PC-3 (cell line): ENCODE results near the gene PTPRQ. TPM values are rescaled to one million over a fixed set of nuclear protein-coding genes. Genes with fewer than 3 reads are reported as not detected.

Experiments
- ATAC-seq: fragments of 200-7000 bp; cut with Tn5 transposase; 2 replicates; pipeline ENCODE4 v1.9.1; 2020; ENCODE audit warnings: mild to moderate bottlenecking, moderate library complexity
- BruUV-seq: library from RNA; stranded (reverse); fragments of 400-500 nt; replicated peaks from 2 replicates; lab custom pipeline; 2021; lab: Mats Ljungman, UMichigan
- CTCF ChIA-PET: fragments of 300-600 bp; sonication (Branson Sonifier 250); formaldehyde crosslinking; loops from one replicate; lab custom pipeline; 2022; ENCODE audit warnings: antibody characterized with exemption; lab: Charles Lee
- POLR2A ChIA-PET: fragments of 300-600 bp; sonication (Branson Sonifier 250); formaldehyde crosslinking; loops from one replicate; lab custom pipeline; 2022; ENCODE audit warnings: antibody characterized with exemption; ENCODE audit not compliant: unreplicated experiment; lab: Charles Lee
- DNase-seq: peaks from one replicate; pipeline ENCODE4 v3.0.0-alpha.2; 2015
- H2AFZ ChIP-seq: fragments of 300-600 bp; sonication (generic); 2 replicates; pipeline ENCODE4 v1.6.0; 2016; ENCODE audit warnings: antibody characterized with exemption, low read length
- H3F3A ChIP-seq: fragments of 300-600 bp; sonication (generic); one replicate; pipeline ENCODE4 v1.6.0; 2017; ENCODE audit warnings: antibody characterized with exemption, low read length, control low read depth, mild to moderate bottlenecking; ENCODE audit not compliant: unreplicated experiment
- H3K27ac ChIP-seq: fragments of 300-600 bp; sonication (generic); 2 replicates; pipeline ENCODE4 v1.5.1; 2016; ENCODE audit warnings: mild to moderate bottlenecking, low read length
- H3K27me3 ChIP-seq: fragments of 300-600 bp; sonication (generic); 2 replicates; pipeline ENCODE4 v1.6.1; 2016; ENCODE audit warnings: low read length, mixed read lengths
- H3K36me3 ChIP-seq: fragments of 300-600 bp; sonication (generic); 2 replicates; pipeline ENCODE4 v1.6.1; 2016; ENCODE audit warnings: low read depth, mixed run types, low read length, mixed read lengths
- H3K4me1 ChIP-seq: fragments of 300-600 bp; sonication (generic); 2 replicates; pipeline ENCODE4 v1.5.1; 2016; ENCODE audit warnings: low read length; ENCODE audit not compliant: insufficient read depth
- H3K4me2 ChIP-seq: fragments of 300-600 bp; sonication (generic); 2 replicates; pipeline ENCODE4 v1.6.0; 2016; ENCODE audit warnings: low read length
- H3K4me3 ChIP-seq: fragments of 300-600 bp; sonication (generic); 2 replicates; pipeline ENCODE4 v1.5.1; 2016; ENCODE audit warnings: mild to moderate bottlenecking, low read length, mixed read lengths
- H3K79me2 ChIP-seq: fragments of 300-600 bp; sonication (generic); 2 replicates; pipeline ENCODE4 v1.6.1; 2017; ENCODE audit warnings: low read length, mixed read lengths
- H3K9ac ChIP-seq: fragments of 300-600 bp; sonication (generic); 2 replicates; pipeline ENCODE4 v1.6.0; 2016; ENCODE audit warnings: mild to moderate bottlenecking, low read length
- H3K9me2 ChIP-seq: fragments of 300-600 bp; sonication (generic); replicated peaks from 2 replicates; pipeline ENCODE4 v1.6.1; 2016; ENCODE audit warnings: mixed run types, low read length, mixed read lengths
- H3K9me3 ChIP-seq: fragments of 300-600 bp; sonication (generic); 2 replicates; pipeline ENCODE4 v1.6.1; 2016; ENCODE audit warnings: low read length, mixed read lengths
- H4K20me1 ChIP-seq: fragments of 300-600 bp; sonication (generic); 2 replicates; pipeline ENCODE4 v1.6.1; 2016; ENCODE audit warnings: low read length, mixed read lengths
- EZH2 ChIP-seq: fragments of 300-600 bp; sonication (generic); IDR thresholded peaks from one replicate; pipeline ENCODE4 v1.6.1; 2017; ENCODE audit warnings: antibody characterized with exemption, mild to moderate bottlenecking, low read length; ENCODE audit not compliant: unreplicated experiment
- EZH2phosphoT487 ChIP-seq: fragments of 300-600 bp; sonication (generic); IDR thresholded peaks from 2 replicates; pipeline ENCODE4 v1.6.1; 2018; ENCODE audit warnings: mild to moderate bottlenecking, antibody characterized with exemption, low read length, borderline replicate concordance
- intact Hi-C: fragments of 100-400 bp; cut with micrococcal nuclease; formaldehyde crosslinking; loops from 2 replicates; pipeline ENCODE4 v1.9.0; 2023
- total RNA-seq: library from RNA; depleted of rRNA; stranded (reverse); fragments of >200 nt; gene quantifications from 2 replicates; pipeline ENCODE4 v1.2.3, GENCODE V29; 2014
- TF ChIP-seq, protein P1 (sequence below): fragments of 300-600 bp; sonication (generic); conservative IDR thresholded peaks from 2 replicates; pipeline ENCODE4 v1.5.1; 2017; ENCODE audit warnings: antibody characterized with exemption, low read depth, mild to moderate bottlenecking, low read length

The PTPRQ gene
- total RNA-seq, 1 experiment from 2014 or later, result 0.07 TPM

GRCh38 chr12:80469681-80470080 is 25.6 kb downstream of the PTPRQ start:
- no peaks in the 10 kb centered on the region for H3K9me2 ChIP-seq
- TF ChIP-seq EZH2phosphoT487 (no peak), EZH2 (no peak)
- TF ChIP-seq, protein P1, sequence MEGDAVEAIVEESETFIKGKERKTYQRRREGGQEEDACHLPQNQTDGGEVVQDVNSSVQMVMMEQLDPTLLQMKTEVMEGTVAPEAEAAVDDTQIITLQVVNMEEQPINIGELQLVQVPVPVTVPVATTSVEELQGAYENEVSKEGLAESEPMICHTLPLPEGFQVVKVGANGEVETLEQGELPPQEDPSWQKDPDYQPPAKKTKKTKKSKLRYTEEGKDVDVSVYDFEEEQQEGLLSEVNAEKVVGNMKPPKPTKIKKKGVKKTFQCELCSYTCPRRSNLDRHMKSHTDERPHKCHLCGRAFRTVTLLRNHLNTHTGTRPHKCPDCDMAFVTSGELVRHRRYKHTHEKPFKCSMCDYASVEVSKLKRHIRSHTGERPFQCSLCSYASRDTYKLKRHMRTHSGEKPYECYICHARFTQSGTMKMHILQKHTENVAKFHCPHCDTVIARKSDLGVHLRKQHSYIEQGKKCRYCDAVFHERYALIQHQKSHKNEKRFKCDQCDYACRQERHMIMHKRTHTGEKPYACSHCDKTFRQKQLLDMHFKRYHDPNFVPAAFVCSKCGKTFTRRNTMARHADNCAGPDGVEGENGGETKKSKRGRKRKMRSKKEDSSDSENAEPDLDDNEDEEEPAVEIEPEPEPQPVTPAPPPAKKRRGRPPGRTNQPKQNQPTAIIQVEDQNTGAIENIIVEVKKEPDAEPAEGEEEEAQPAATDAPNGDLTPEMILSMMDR, result no peak
- no peaks in the 10 kb centered on the region for H3K79me2 ChIP-seq
- DNase-seq, result no peak
- no peaks in the 10 kb centered on the region for H3K36me3 ChIP-seq
- intact Hi-C loops, result loop anchor here (5.0 kb wide), 1 partner anchor 157 kb away; no protein-coding TSS in a partner anchor
- ATAC-seq, result no peak
- no peaks in the 10 kb centered on the region for H3K4me1 ChIP-seq
- POLR2A ChIA-PET, result no interaction called here
- no TSS peak for BruUV-seq
- H2AFZ ChIP-seq, result no peak overlapping the region
- H3K4me3 ChIP-seq, result no peak overlapping the region
- H3F3A ChIP-seq, result no peaks in the 10 kb centered on the region
- H3K27me3 ChIP-seq, result no peaks in the 10 kb centered on the region
- H3K4me2 ChIP-seq, result no peak overlapping the region
- H4K20me1 ChIP-seq, result no peaks in the 10 kb centered on the region
- no peaks in the 10 kb centered on the region for H3K9me3 ChIP-seq
- CTCF ChIA-PET, result no interaction called here
- no peak overlapping the region for H3K9ac ChIP-seq
- no peak overlapping the region for H3K27ac ChIP-seq

- Histone ChIP-seq H3K27ac (no peak overlapping the region), H3K4me3 (no peak overlapping the region), H3K36me3 (no peaks in the 10 kb centered on the region), H3K4me2 (no peak overlapping the region), H3K9me3 (no peaks in the 10 kb centered on the region), H3F3A (no peaks in the 10 kb centered on the region), H3K9ac (no peak overlapping the region), H3K9me2 (no peaks in the 10 kb centered on the region), H3K27me3 (no peaks in the 10 kb centered on the region), H3K4me1 (no peaks in the 10 kb centered on the region), H2AFZ (no peak overlapping the region), H3K79me2 (no peaks in the 10 kb centered on the region), H4K20me1 (no peaks in the 10 kb centered on the region)
- ChIA-PET CTCF (no interaction called here), POLR2A (no interaction called here)
- ATAC-seq, result no peak
- BruUV-seq, result no TSS peak
- TF ChIP-seq EZH2phosphoT487, result no peak
- no peak for TF ChIP-seq EZH2
- TF ChIP-seq, protein P1, result no peak
- DNase-seq, result no peak
- intact Hi-C loops, result loop anchor here (5.0 kb wide), 1 partner anchor 158 kb away; no protein-coding TSS in a partner anchor
Observed at GRCh38 chr12:80470403-80470802, 26.4 kb downstream of the PTPRQ start.

DNA sequence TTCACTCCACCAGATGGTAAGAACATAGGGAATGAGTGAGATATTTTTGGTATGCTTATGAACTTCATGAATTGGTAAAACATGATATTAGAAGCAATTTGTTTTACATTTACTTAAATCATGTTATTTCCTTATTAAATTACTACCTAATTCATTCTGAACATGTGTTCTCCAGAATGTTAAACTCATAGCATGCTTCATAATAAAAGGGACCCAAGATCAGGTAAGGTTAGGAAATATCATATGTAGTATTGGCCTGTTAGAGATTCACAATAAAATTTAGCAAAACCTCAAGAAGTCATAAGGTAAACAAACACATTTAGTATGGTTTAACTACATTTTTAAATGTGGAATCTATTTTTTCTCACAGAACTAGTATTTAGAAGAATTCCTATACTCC is 28.2 kb downstream of the PTPRQ start:
- Histone ChIP-seq H3K79me2 (no peaks in the 10 kb centered on the region), H2AFZ (no peak overlapping the region), H3K9me3 (no peaks in the 10 kb centered on the region), H3K27me3 (no peaks in the 10 kb centered on the region), H3K4me2 (no peak overlapping the region), H3K27ac (no peak overlapping the region), H3K9ac (no peak overlapping the region), H3K4me1 (no peaks in the 10 kb centered on the region), H4K20me1 (no peaks in the 10 kb centered on the region), H3K9me2 (no peaks in the 10 kb centered on the region), H3K4me3 (no peak overlapping the region), H3K36me3 (no peaks in the 10 kb centered on the region), H3F3A (no peaks in the 10 kb centered on the region)
- no TSS peak for BruUV-seq
- DNase-seq (no peak), ATAC-seq (no peak)
- intact Hi-C loops, result loop anchor here (2.0 to 5.0 kb wide), 3 partner anchors 160 to 291 kb away; no protein-coding TSS in a partner anchor
- TF ChIP-seq EZH2phosphoT487 (no peak), EZH2 (no peak)
- TF ChIP-seq, protein P1, result no peak
- POLR2A ChIA-PET, result no interaction called here
- CTCF ChIA-PET, result no interaction called here
